Immature natural killer cell (primary cell): Measurements from ENCODE around the gene ZC2HC1C. TPM values are rescaled to one million over a fixed set of nuclear protein-coding genes. Genes with fewer than 3 reads are reported as not detected.
"Not testable (repeated sequence)": the region's sequence is repeated elsewhere in the genome, so short reads cannot be mapped to it uniquely, and the experiment has no call there.

ENCODE experiments used
- DNase-seq, 3 donors: peaks; one replicate each; pipeline ENCODE4 v3.0.0; 2022; ENCODE audit warnings: mixed read lengths in 1 of 3
- H3K27ac Mint-ChIP-seq, 6 donors: one replicate each; pipeline ENCODE4 v1.8.0; 2020; ENCODE audit warnings: mixed read lengths in 6 of 6, mild to moderate bottlenecking in 5 of 6, inconsistent platforms in 4 of 6, moderate library complexity in 3 of 6
- H3K27me3 Mint-ChIP-seq, 3 donors: one replicate each; pipeline ENCODE4 v1.8.0; 2020 to 2021; ENCODE audit warnings: low read depth in 3 of 3, mild to moderate bottlenecking in 3 of 3, mixed read lengths in 3 of 3, moderate library complexity in 3 of 3, inconsistent platforms in 1 of 3
- H3K36me3 Mint-ChIP-seq, 3 donors: one replicate each; pipeline ENCODE4 v1.8.0; 2020; ENCODE audit warnings: mixed read lengths in 3 of 3, inconsistent platforms in 2 of 3, mild to moderate bottlenecking in 2 of 3
- H3K4me1 Mint-ChIP-seq, 2 donors: one replicate each; pipeline ENCODE4 v1.8.0; 2020; ENCODE audit warnings: inconsistent platforms in 2 of 2, mild to moderate bottlenecking in 2 of 2, mixed read lengths in 2 of 2, moderate library complexity in 1 of 2
- H3K4me3 Mint-ChIP-seq, 5 donors: one replicate each; pipeline ENCODE4 v1.8.0; 2020; ENCODE audit warnings: mild to moderate bottlenecking in 5 of 5, mixed read lengths in 5 of 5, inconsistent platforms in 3 of 5, moderate library complexity in 3 of 5
- H3K9me3 Mint-ChIP-seq, 6 donors: one replicate each; pipeline ENCODE4 v1.8.0; 2020; ENCODE audit warnings: mild to moderate bottlenecking in 6 of 6, mixed read lengths in 6 of 6, inconsistent platforms in 4 of 6, moderate library complexity in 3 of 6
- polyA plus RNA-seq, 3 donors: library from polyadenylated mRNA; unstranded; fragments of 300-500 nt; fragmentation: Illumina TruSeq; gene quantifications; one replicate each; pipeline ENCODE4 v1.2.3, GENCODE V29; 2021

Gene ZC2HC1C
- polyA plus RNA-seq, 3 donors from 2014 or later, result 0.58 TPM; not detected in 2

GRCh38 chr14:75064205-75064567 lies 5.3 kb upstream of the ZC2HC1C start:
- Mint-ChIP-seq H3K4me1 (peaks cover 22 to 26% of the 10 kb centered on the region in 2 donors), H3K27me3 (peaks cover 0 to 4% (median 2%) of the 10 kb centered on the region in 3 donors), H3K36me3 (peaks cover 3 to 4% (median 3%) of the 10 kb centered on the region in 3 donors), H3K4me3 (peak overlapping the region; percentile 99 to 100 (median 100)), H3K27ac (peak overlapping the region; percentile 82 to 97 (median 94)), H3K9me3 (no peaks in the 10 kb centered on the region)
- DNase-seq, result no peak

GRCh38 chr14:75066691-75067090 lies 2.8 kb upstream of the ZC2HC1C start:
- Mint-ChIP-seq H3K36me3 (no peaks in the 10 kb centered on the region), H3K4me3 (no peak overlapping the region), H3K4me1 (peaks cover 25 to 33% of the 10 kb centered on the region in 2 donors), H3K27me3 (peaks cover 0 to 6% (median 4%) of the 10 kb centered on the region in 3 donors), H3K9me3 (no peaks in the 10 kb centered on the region), H3K27ac (no peak overlapping the region)
- no peak for DNase-seq

- Mint-ChIP-seq H3K36me3 (no peaks in the 10 kb centered on the region), H3K27ac (no peak overlapping the region), H3K27me3 (peaks cover 0 to 6% (median 4%) of the 10 kb centered on the region in 3 donors), H3K4me3 (no peak overlapping the region), H3K9me3 (no peaks in the 10 kb centered on the region), H3K4me1 (peaks cover 25 to 33% of the 10 kb centered on the region in 2 donors)
- DNase-seq, result no peak
Measured at GRCh38 chr14:75067212-75067611, 2.2 kb upstream of the ZC2HC1C start.

GRCh38 chr14:75067765-75068164 lies 1.7 kb upstream of the ZC2HC1C start:
- H3K4me1 Mint-ChIP-seq, result peaks cover 23 to 30% of the 10 kb centered on the region in 2 donors
- H3K27me3 Mint-ChIP-seq, DNase-seq, H3K4me3 Mint-ChIP-seq, H3K27ac Mint-ChIP-seq, H3K36me3 Mint-ChIP-seq, H3K9me3 Mint-ChIP-seq: not testable (repeated sequence)

- Mint-ChIP-seq H3K4me3 (no peak overlapping the region), H3K4me1 (peaks cover 15 to 23% of the 10 kb centered on the region in 2 donors), H3K36me3 (no peaks in the 10 kb centered on the region), H3K27me3 (peaks cover 0 to 6% (median 2%) of the 10 kb centered on the region in 3 donors), H3K9me3 (no peaks in the 10 kb centered on the region), H3K27ac (peak overlapping the region in 2 of 6 donors; percentile 7 to 63)
- DNase-seq, result no peak
Measured at GRCh38 chr14:75068294-75069120, 934 bp upstream of the ZC2HC1C start.

GRCh38 chr14:75069811-75070145 lies 337 bp downstream of the ZC2HC1C start:
- H3K4me3 Mint-ChIP-seq, result no peak overlapping the region
- peak overlapping the region in 2 of 6 donors; percentile 42 to 65 for H3K27ac Mint-ChIP-seq
- no peak for DNase-seq
- peaks cover 5 to 10% of the 10 kb centered on the region in 2 donors for H3K4me1 Mint-ChIP-seq
- H3K9me3 Mint-ChIP-seq, result no peaks in the 10 kb centered on the region
- H3K36me3 Mint-ChIP-seq, result no peaks in the 10 kb centered on the region
- peaks cover 0 to 2% (median 2%) of the 10 kb centered on the region in 3 donors for H3K27me3 Mint-ChIP-seq

- Mint-ChIP-seq H3K27ac (no peak overlapping the region), H3K27me3 (peaks cover 0 to 2% (median 2%) of the 10 kb centered on the region in 3 donors), H3K4me1 (peaks cover 3 to 7% of the 10 kb centered on the region in 2 donors), H3K9me3 (no peaks in the 10 kb centered on the region), H3K36me3 (no peaks in the 10 kb centered on the region), H3K4me3 (peak overlapping the region in 3 of 5 donors; percentile 19 to 61 (median 54))
- DNase-seq, result no peak
Measured at GRCh38 chr14:75070383-75070782, 942 bp downstream of the ZC2HC1C start.

- Mint-ChIP-seq H3K36me3 (peaks cover 4 to 8% (median 5%) of the 10 kb centered on the region in 3 donors), H3K27me3 (no peaks in the 10 kb centered on the region), H3K4me1 (no peaks in the 10 kb centered on the region), H3K27ac (no peak overlapping the region), H3K9me3 (no peaks in the 10 kb centered on the region), H3K4me3 (no peak overlapping the region)
- no peak for DNase-seq
Measured at GRCh38 chr14:75077794-75078193, 8.4 kb downstream of the ZC2HC1C start.

- Mint-ChIP-seq H3K27ac (no peak overlapping the region), H3K36me3 (peaks cover 13 to 17% (median 15%) of the 10 kb centered on the region in 3 donors), H3K9me3 (no peaks in the 10 kb centered on the region), H3K4me3 (no peak overlapping the region), H3K27me3 (no peaks in the 10 kb centered on the region), H3K4me1 (no peaks in the 10 kb centered on the region)
- DNase-seq, result no peak
Measured at GRCh38 chr14:75079521-75079920, 10.1 kb downstream of the ZC2HC1C start.

GRCh38 chr14:75081660-75082229 lies 12.3 kb downstream of the ZC2HC1C start:
- no peaks in the 10 kb centered on the region for H3K4me1 Mint-ChIP-seq
- no peaks in the 10 kb centered on the region for H3K27me3 Mint-ChIP-seq
- no peaks in the 10 kb centered on the region for H3K9me3 Mint-ChIP-seq
- no peak for DNase-seq
- peaks cover 21 to 29% (median 23%) of the 10 kb centered on the region in 3 donors for H3K36me3 Mint-ChIP-seq
- no peak overlapping the region for H3K27ac Mint-ChIP-seq
- no peak overlapping the region for H3K4me3 Mint-ChIP-seq

- Mint-ChIP-seq H3K27me3 (no peaks in the 10 kb centered on the region), H3K36me3 (peaks cover 26 to 39% (median 27%) of the 10 kb centered on the region in 3 donors), H3K4me3 (no peak overlapping the region), H3K4me1 (no peaks in the 10 kb centered on the region), H3K9me3 (no peaks in the 10 kb centered on the region), H3K27ac (no peak overlapping the region)
- DNase-seq, result no peak
Measured at GRCh38 chr14:75083271-75083670, 13.8 kb downstream of the ZC2HC1C start.

- no peaks in the 10 kb centered on the region for H3K4me1 Mint-ChIP-seq
Measured at GRCh38 chr14:75084513-75084912, 15.1 kb downstream of the ZC2HC1C start.

GRCh38 chr14:75088153-75088552 lies 18.7 kb downstream of the ZC2HC1C start:
- Mint-ChIP-seq H3K27me3 (no peaks in the 10 kb centered on the region), H3K27ac (no peak overlapping the region), H3K36me3 (peaks cover 21 to 51% (median 26%) of the 10 kb centered on the region in 3 donors), H3K4me1 (no peaks in the 10 kb centered on the region), H3K9me3 (no peaks in the 10 kb centered on the region), H3K4me3 (no peak overlapping the region)
- DNase-seq, result no peak

More at GRCh38 chr14:75084513-75084912, 15.1 kb downstream of the ZC2HC1C start:
- no peaks in the 10 kb centered on the region for H3K9me3 Mint-ChIP-seq
- peaks cover 26 to 43% (median 27%) of the 10 kb centered on the region in 3 donors for H3K36me3 Mint-ChIP-seq
- H3K27me3 Mint-ChIP-seq, result no peaks in the 10 kb centered on the region
- no peak for DNase-seq
- H3K4me3 Mint-ChIP-seq, result no peak overlapping the region
- H3K27ac Mint-ChIP-seq, result peak overlapping the region in 1 of 6 donors; percentile 11

- no peak overlapping the region for H3K27ac Mint-ChIP-seq
- no peak overlapping the region for H3K4me3 Mint-ChIP-seq
- no peaks in the 10 kb centered on the region for H3K4me1 Mint-ChIP-seq
- no peaks in the 10 kb centered on the region for H3K27me3 Mint-ChIP-seq
- H3K9me3 Mint-ChIP-seq, result no peaks in the 10 kb centered on the region
- peak; percentile 40 to 46 (median 44) for DNase-seq
- peaks cover 21 to 50% (median 26%) of the 10 kb centered on the region in 3 donors for H3K36me3 Mint-ChIP-seq
Measured at GRCh38 chr14:75088566-75089373, 19.3 kb downstream of the ZC2HC1C start.
